H9 (cell line): ENCODE results near the gene BACE1-AS. TPM values are rescaled to one million over a fixed set of nuclear protein-coding genes. Genes with fewer than 3 reads are reported as not detected.

ENCODE experiments used
- DNase-seq: peaks from one replicate; pipeline ENCODE4 v3.0.0-alpha.2; 2017
- H2AFZ ChIP-seq: one replicate; pipeline ENCODE4 v1.6.1; 2013; ENCODE audit warnings: mild to moderate bottlenecking, low read length, control low read depth, moderate library complexity
- H2AK5ac ChIP-seq: 2 replicates; pipeline ENCODE4 v1.6.1; 2013; ENCODE audit warnings: low read length, control low read depth, mixed read lengths; ENCODE audit not compliant: insufficient read length
- H2BK120ac ChIP-seq: one replicate; pipeline ENCODE4 v1.6.1; 2013; ENCODE audit warnings: low read depth, mild to moderate bottlenecking, low read length, control low read depth, inconsistent platforms; ENCODE audit not compliant: poor library complexity, severe bottlenecking
- H2BK12ac ChIP-seq: 2 replicates; pipeline ENCODE4 v1.6.1; 2013; ENCODE audit warnings: low read length, control low read depth, mixed read lengths, low read depth; ENCODE audit not compliant: insufficient read length
- H2BK15ac ChIP-seq: 2 replicates; pipeline ENCODE4 v1.6.1; 2013; ENCODE audit warnings: low read depth, low read length, control low read depth
- H2BK20ac ChIP-seq: one replicate; pipeline ENCODE4 v1.6.1; 2013; ENCODE audit warnings: low read depth, mild to moderate bottlenecking, low read length, control low read depth, inconsistent platforms; ENCODE audit not compliant: poor library complexity, severe bottlenecking
- H2BK5ac ChIP-seq: 2 replicates; pipeline ENCODE4 v1.6.1; 2013; ENCODE audit warnings: low read length, control low read depth, mixed read lengths; ENCODE audit not compliant: insufficient read length
- H3K14ac ChIP-seq: 2 replicates; pipeline ENCODE4 v1.6.1; 2013; ENCODE audit warnings: low read length, control low read depth; ENCODE audit not compliant: insufficient read depth
- H3K18ac ChIP-seq: 2 replicates; pipeline ENCODE4 v1.6.1; 2013; ENCODE audit warnings: low read depth, mild to moderate bottlenecking, mixed read lengths, low read length, control low read depth; ENCODE audit not compliant: insufficient read length
- H3K23ac ChIP-seq: 2 replicates; pipeline ENCODE4 v1.6.1; 2013; ENCODE audit warnings: low read length, control low read depth, mixed read lengths, low read depth; ENCODE audit not compliant: insufficient read length
- H3K23me2 ChIP-seq: 2 replicates; pipeline ENCODE4 v1.6.1; 2013; ENCODE audit warnings: low read depth, mild to moderate bottlenecking, mixed read lengths, low read length, control low read depth; ENCODE audit not compliant: insufficient read length, poor library complexity, severe bottlenecking
- H3K27ac ChIP-seq: 2 replicates; pipeline ENCODE4 v1.5.1; 2013; ENCODE audit warnings: low read length, control low read depth, mixed read lengths, low read depth; ENCODE audit not compliant: insufficient read length
- H3K27me3 ChIP-seq: 2 replicates; pipeline ENCODE4 v1.6.1; 2013; ENCODE audit warnings: low read length, control low read depth, inconsistent platforms; ENCODE audit not compliant: insufficient read depth
- H3K4ac ChIP-seq: 2 replicates; pipeline ENCODE4 v1.6.1; 2013; ENCODE audit warnings: low read depth, mild to moderate bottlenecking, control low read depth, inconsistent platforms, low read length, moderate library complexity
- H3K4me1 ChIP-seq: 2 replicates; pipeline ENCODE4 v1.6.1; 2013; ENCODE audit warnings: low read length, control low read depth, inconsistent platforms; ENCODE audit not compliant: insufficient read depth
- H3K4me2 ChIP-seq: 2 replicates; pipeline ENCODE4 v1.6.1; 2013; ENCODE audit warnings: low read length, control low read depth, mixed read lengths; ENCODE audit not compliant: insufficient read length, insufficient read depth
- H3K56ac ChIP-seq: 2 replicates; pipeline ENCODE4 v1.6.1; 2013; ENCODE audit warnings: low read depth, mild to moderate bottlenecking, mixed read lengths, low read length, control low read depth; ENCODE audit not compliant: insufficient read length
- H3K79me1 ChIP-seq: 2 replicates; pipeline ENCODE4 v1.6.1; 2013; ENCODE audit warnings: low read depth, mild to moderate bottlenecking, moderate library complexity, low read length, control low read depth, inconsistent platforms; ENCODE audit not compliant: insufficient read depth, poor library complexity, severe bottlenecking
- H3K79me2 ChIP-seq: 2 replicates; pipeline ENCODE4 v1.6.1; 2013; ENCODE audit warnings: low read length, control low read depth, inconsistent platforms; ENCODE audit not compliant: insufficient read depth
- H3K9ac ChIP-seq: 2 replicates; pipeline ENCODE4 v1.6.1; 2013; ENCODE audit warnings: low read length, control low read depth, mixed read lengths; ENCODE audit not compliant: insufficient read length; ENCODE audit errors: extremely low read depth
- H3K9me3 ChIP-seq: one replicate; pipeline ENCODE4 v1.6.1; 2013; ENCODE audit warnings: low read depth, low read length, inconsistent platforms; ENCODE audit not compliant: control insufficient read depth
- H3T11ph ChIP-seq: one replicate; pipeline ENCODE4 v1.6.1; 2013; ENCODE audit warnings: mild to moderate bottlenecking, low read length, control low read depth, inconsistent platforms
- H4K20me1 ChIP-seq: one replicate; pipeline ENCODE4 v1.6.1; 2013; ENCODE audit not compliant: control insufficient read depth, insufficient read length, insufficient read depth
- H4K5ac ChIP-seq: 2 replicates; pipeline ENCODE4 v1.6.1; 2013; ENCODE audit warnings: low read depth, mild to moderate bottlenecking, mixed read lengths, low read length, control low read depth; ENCODE audit not compliant: insufficient read length
- H4K8ac ChIP-seq: replicated peaks from 2 replicates; pipeline ENCODE4 v1.6.1; 2013; ENCODE audit warnings: low read length, control low read depth, mixed read lengths, low read depth; ENCODE audit not compliant: insufficient read length
- H4K91ac ChIP-seq: 2 replicates; pipeline ENCODE4 v1.6.1; 2013; ENCODE audit warnings: low read depth, mild to moderate bottlenecking, moderate library complexity, mixed read lengths, low read length, control low read depth; ENCODE audit not compliant: insufficient read length
- H3K27ac Mint-ChIP-seq, 3 experiments: 2 replicates in 2 of 3; 3 replicates in 1 of 3; pipeline ENCODE4 v1.8.0; 2020 to 2021; ENCODE audit warnings: mixed read lengths in 3 of 3, mild to moderate bottlenecking in 1 of 3, moderate library complexity in 1 of 3
- H3K27me3 Mint-ChIP-seq: 2 replicates; pipeline ENCODE4 v1.8.0; 2021; ENCODE audit warnings: low read depth, mild to moderate bottlenecking, moderate library complexity, mixed read lengths
- H3K36me3 Mint-ChIP-seq, 3 experiments: 2 replicates in 2 of 3; 3 replicates in 1 of 3; pipeline ENCODE4 v1.8.0; 2020 to 2021; ENCODE audit warnings: low read depth in 3 of 3, mixed read lengths in 3 of 3; ENCODE audit not compliant: insufficient read depth in 1 of 3
- H3K4me1 Mint-ChIP-seq, 2 experiments: 2 replicates each; pipeline ENCODE4 v1.8.0; 2020; ENCODE audit warnings: mixed read lengths in 2 of 2
- H3K4me3 Mint-ChIP-seq, 2 experiments: 2 replicates in 1 of 2; 3 replicates in 1 of 2; pipeline ENCODE4 v1.8.0; 2020 to 2021; ENCODE audit warnings: mild to moderate bottlenecking in 2 of 2, mixed read lengths in 2 of 2, moderate library complexity in 1 of 2
- H3K9me3 Mint-ChIP-seq, 2 experiments: 2 replicates in 1 of 2; 3 replicates in 1 of 2; pipeline ENCODE4 v1.8.0; 2020; ENCODE audit warnings: mild to moderate bottlenecking in 2 of 2, mixed read lengths in 2 of 2, moderate library complexity in 1 of 2
- CTCF ChIP-seq: fragments of 200-600 bp; sonication (generic); conservative IDR thresholded peaks from 3 replicates; pipeline ENCODE4 v1.8.0; 2021; ENCODE audit warnings: antibody characterized with exemption, mild to moderate bottlenecking
- whole genome bisulfite sequencing: extraction: QIAGEN DNeasy Blood & Tissue Kit; methylation state at CpG from one replicate; pipeline ENCODE4 v1.1.7; 2013; ENCODE audit warnings: missing lambda C conversion rate, low lambda C conversion rate, mixed read lengths; ENCODE audit not compliant: insufficient read length; ENCODE audit errors: extremely low coverage; 5-methylcytosine and 5-hydroxymethylcytosine counted together
- total RNA-seq: library from RNA; stranded (reverse); gene quantifications from 2 replicates; pipeline ENCODE4 v1.2.1, GENCODE V29; 2021

BACE1-AS gene
- total RNA-seq, 1 experiment from 2014 or later: 9.9 TPM

- Histone ChIP-seq H3K27me3 (no peaks in the 10 kb centered on the region), H3K18ac (no peak overlapping the region), H3K27ac (no peak overlapping the region), H3K56ac (no peak overlapping the region), H3K4me1 (peaks cover 7% of the 10 kb centered on the region; the same call in 1 of the 2 replicates), H4K8ac (no peak overlapping the region), H2BK15ac (no peak overlapping the region), H2BK20ac (no peak overlapping the region), H2BK5ac (no peak overlapping the region), H3T11ph (no peak overlapping the region), H3K23ac (no peak overlapping the region), H3K9ac (no peak overlapping the region), H3K79me2 (no peaks in the 10 kb centered on the region), H4K20me1 (no peaks in the 10 kb centered on the region), H2BK12ac (no peak overlapping the region), H3K9me3 (no peaks in the 10 kb centered on the region), H3K4ac (no peak overlapping the region), H3K79me1 (no peaks in the 10 kb centered on the region), H2AK5ac (no peak overlapping the region), H4K91ac (no peak overlapping the region), H2BK120ac (no peak overlapping the region), H3K14ac (no peak overlapping the region), H4K5ac (no peak overlapping the region), H2AFZ (no peak overlapping the region), H3K23me2 (no peaks in the 10 kb centered on the region), H3K4me2 (no peak overlapping the region)
- no peak for DNase-seq
- no CpG with 5 or more reads among the region's 5 CpGs for WGBS
- H3K4me3 Mint-ChIP-seq: no peak overlapping the region
- no peak for TF ChIP-seq CTCF
- peaks cover 3% of the 10 kb centered on the region; the same call in 1 of the 2 replicates for H3K27me3 Mint-ChIP-seq
- no peaks in the 10 kb centered on the region for H3K36me3 Mint-ChIP-seq
- H3K9me3 Mint-ChIP-seq: no peaks in the 10 kb centered on the region
- H3K4me1 Mint-ChIP-seq: peaks cover 39 to 42% of the 10 kb centered on the region in 2 experiments
- H3K27ac Mint-ChIP-seq: no peak overlapping the region
Observed at GRCh38 chr11:117303646-117304315, 12.6 kb downstream of the BACE1-AS start.
